Adrenal gland (tissue), 12 donors: ENCODE data around the gene SSBP3. TPM values are rescaled to one million over a fixed set of nuclear protein-coding genes. Genes with fewer than 3 reads are reported as not detected.

Experiments used
- DNase-seq, 7 donors: peaks; one replicate each; pipeline ENCODE4 v3.0.0-alpha.2; 2019 to 2020
- H3K27ac ChIP-seq, 5 donors: fragments of 200-600 bp; sonication (generic) in 4 of 5; 1 replicate in 3 of 5; 2 replicates in 2 of 5; pipeline versions ENCODE4 v1.5.1 to v1.8.0; 2016 to 2020; ENCODE audit warnings: mild to moderate bottlenecking in 1 of 5
- H3K27me3 ChIP-seq: fragments of 200-600 bp; 2 replicates; pipeline ENCODE4 v1.8.0; 2021
- H3K36me3 ChIP-seq, 2 donors: fragments of 200-600 bp; replicated peaks in 1 of 2; 1 replicate in 1 of 2; 2 replicates in 1 of 2; pipeline versions ENCODE4 v1.5.1 to v1.8.0; 2018 to 2022
- H3K4me1 ChIP-seq, 2 donors: fragments of 200-600 bp; replicated peaks in 1 of 2; 1 replicate in 1 of 2; 2 replicates in 1 of 2; pipeline versions ENCODE4 v1.5.1 to v1.8.0; 2018 to 2021
- H3K4me3 ChIP-seq, 4 donors: fragments of 200-600 bp; sonication (generic) in 3 of 4; one replicate each; pipeline ENCODE4 v1.5.1; 2016 to 2018
- H3K9me3 ChIP-seq, 3 donors: fragments of 200-600 bp; sonication (generic) in 1 of 3; replicated peaks in 1 of 3; 1 replicate in 2 of 3; 2 replicates in 1 of 3; pipeline versions ENCODE4 v1.5.1 to v1.8.0; 2016 to 2021
- POLR2A ChIP-seq, 2 donors: fragments of 450-650 bp; IDR thresholded peaks; one replicate each; pipeline ENCODE4 v1.6.1; 2017; ENCODE audit warnings: antibody characterized with exemption in 2 of 2, mild to moderate bottlenecking in 2 of 2, moderate library complexity in 1 of 2
- WGBS, 4 donors: extraction: QIAGEN DNeasy Blood & Tissue Kit in 2 of 4; methylation state at CpG; one replicate each; pipeline versions ENCODE4 v1.1.5 to v1.1.7; 2013 to 2017; 5-methylcytosine and 5-hydroxymethylcytosine counted together
- intact Hi-C, 2 donors: fragments of 100-400 bp; cut with DNase I; formaldehyde crosslinking; loops; one replicate each; pipeline versions ENCODE4 v1.14.1 to v1.15.0; 2022 to 2023
- polyA plus RNA-seq, 3 donors: library from polyadenylated mRNA; stranded (reverse); fragments of 200-250 nt in 2 of 3; fragments of 350-450 nt in 1 of 3; fragmentation: Illumina TruSeq in 1 of 3; extraction: RNeasy Lipid Tissue Mini Kit (QIAGEN cat#74804) in 1 of 3; gene quantifications; one replicate each; pipeline ENCODE4 v1.2.3, GENCODE V29; 2013 to 2014
- total RNA-seq, 9 donors: library from RNA; depleted of rRNA in 4 of 9; stranded (reverse); fragments of >200 nt in 4 of 9; fragments of 120-200 nt in 1 of 9; fragmentation: NEBNext Ultra II Directional in 1 of 9; extraction: Animal tissue kit (Norgen Biotek cat#: 25700) in 1 of 9; gene quantifications; one replicate each; pipeline versions ENCODE4 v1.1.0 to v1.2.4, GENCODE V29; 2013 to 2023
- TF ChIP-seq, protein P1 (sequence below), 6 experiments: fragments of 450-650 bp in 4 of 6; fragments of 200-600 bp in 2 of 6; sonication (generic) in 1 of 6; IDR thresholded peaks; 1 replicate in 5 of 6; 2 replicates in 1 of 6; pipeline versions ENCODE4 v1.5.1 to v1.8.0; 2016 to 2021; ENCODE audit warnings: antibody characterized with exemption in 6 of 6, mild to moderate bottlenecking in 2 of 6, moderate library complexity in 1 of 6
- donor health status: healthy with polysubstance abuse.
- donor health status: Bipolar disorder and iron deficiency.
- donor health status: DM: yes; HTN: yes; CAD: no.
- donor health status: DM: no; HTN: no; CAD: no.
- donor health status: DM: no; HTN: no; CAD: no.
- donor health status: DM: yes; HTN: yes; CAD: no.

Gene SSBP3
- total and polyA plus RNA-seq, 12 donors, result 15.3 to 150 (median 66.0) TPM

DNA sequence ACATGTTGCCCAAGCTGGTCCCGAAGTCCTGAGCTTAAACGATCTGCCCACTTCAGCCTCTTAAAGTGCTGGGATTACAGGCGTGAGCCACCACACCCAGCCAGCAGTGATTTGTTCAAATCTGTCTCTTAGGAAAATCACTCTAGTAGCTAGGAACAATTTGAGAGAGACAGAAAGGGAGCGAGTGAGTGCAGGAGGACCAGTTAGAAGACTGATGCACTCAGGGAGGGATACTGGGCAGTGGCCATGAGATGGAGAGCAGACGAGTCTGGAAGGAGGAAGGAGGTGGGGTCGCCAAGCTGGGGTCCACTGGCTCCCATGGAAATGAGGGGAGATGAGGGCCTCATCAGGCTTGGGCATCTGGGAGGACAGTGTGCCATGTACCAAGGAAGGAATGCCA lies 23.6 kb upstream of the SSBP3 start:
- no peak for DNase-seq
- H3K9me3 ChIP-seq, result no peaks in the 10 kb centered on the region
- TF ChIP-seq, protein P1, sequence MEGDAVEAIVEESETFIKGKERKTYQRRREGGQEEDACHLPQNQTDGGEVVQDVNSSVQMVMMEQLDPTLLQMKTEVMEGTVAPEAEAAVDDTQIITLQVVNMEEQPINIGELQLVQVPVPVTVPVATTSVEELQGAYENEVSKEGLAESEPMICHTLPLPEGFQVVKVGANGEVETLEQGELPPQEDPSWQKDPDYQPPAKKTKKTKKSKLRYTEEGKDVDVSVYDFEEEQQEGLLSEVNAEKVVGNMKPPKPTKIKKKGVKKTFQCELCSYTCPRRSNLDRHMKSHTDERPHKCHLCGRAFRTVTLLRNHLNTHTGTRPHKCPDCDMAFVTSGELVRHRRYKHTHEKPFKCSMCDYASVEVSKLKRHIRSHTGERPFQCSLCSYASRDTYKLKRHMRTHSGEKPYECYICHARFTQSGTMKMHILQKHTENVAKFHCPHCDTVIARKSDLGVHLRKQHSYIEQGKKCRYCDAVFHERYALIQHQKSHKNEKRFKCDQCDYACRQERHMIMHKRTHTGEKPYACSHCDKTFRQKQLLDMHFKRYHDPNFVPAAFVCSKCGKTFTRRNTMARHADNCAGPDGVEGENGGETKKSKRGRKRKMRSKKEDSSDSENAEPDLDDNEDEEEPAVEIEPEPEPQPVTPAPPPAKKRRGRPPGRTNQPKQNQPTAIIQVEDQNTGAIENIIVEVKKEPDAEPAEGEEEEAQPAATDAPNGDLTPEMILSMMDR (IDR thresholded peaks at IDR 0.05), result no peak
- TF ChIP-seq POLR2A (IDR thresholded peaks at IDR 0.05), result no peak
- no peak overlapping the region for H3K27ac ChIP-seq
- WGBS, 4 donors, result 86 to 92% (median 88%) methylated on average over 6 of the region's 6 CpGs
- no peaks in the 10 kb centered on the region for H3K4me1 ChIP-seq
- H3K27me3 ChIP-seq, result no peaks in the 10 kb centered on the region
- intact Hi-C loops, result no loop called here
- H3K4me3 ChIP-seq, result no peak overlapping the region
- no peaks in the 10 kb centered on the region for H3K36me3 ChIP-seq

DNA sequence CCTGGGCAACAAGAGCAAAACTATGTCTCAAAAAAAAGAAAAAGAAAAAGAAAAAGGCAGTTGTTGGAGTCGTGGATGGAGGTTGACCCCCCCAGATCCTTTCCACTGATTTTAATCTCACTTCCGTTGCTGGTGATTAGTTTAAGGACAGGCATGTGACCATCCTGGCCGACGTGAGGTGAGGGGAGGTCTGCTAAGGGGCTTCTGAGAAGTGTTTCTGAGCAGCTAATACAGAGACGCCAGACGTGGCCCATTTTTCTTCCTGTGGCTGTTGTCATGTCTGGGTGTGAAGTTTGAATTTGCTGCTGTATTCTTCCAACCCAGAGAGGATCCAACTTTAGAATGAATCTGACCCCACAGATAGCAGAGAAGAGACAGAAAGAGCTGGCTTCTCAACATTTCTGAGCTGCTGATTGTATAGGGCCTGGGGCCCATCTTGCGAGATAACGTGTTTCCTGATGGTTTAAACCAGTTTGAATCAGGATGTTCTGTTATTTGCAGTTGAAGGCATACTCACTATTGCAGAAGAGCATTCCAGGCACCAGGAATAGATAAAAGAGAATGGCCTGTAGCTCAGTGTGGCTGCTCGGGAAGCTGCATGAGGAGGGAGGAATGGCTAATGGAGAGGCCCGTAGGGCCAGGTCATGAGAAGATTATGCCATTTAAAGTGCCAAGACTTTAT lies 22.8 kb upstream of the SSBP3 start:
- TF ChIP-seq POLR2A (IDR thresholded peaks at IDR 0.05), result no peak
- TF ChIP-seq, protein P1 (IDR thresholded peaks at IDR 0.05), result no peak
- no peak for DNase-seq
- no peaks in the 10 kb centered on the region for H3K9me3 ChIP-seq
- no peaks in the 10 kb centered on the region for H3K36me3 ChIP-seq
- no peak overlapping the region for H3K27ac ChIP-seq
- no peaks in the 10 kb centered on the region for H3K27me3 ChIP-seq
- 65 to 72% (median 70%) methylated on average over 10 of the region's 10 CpGs for WGBS, 4 donors
- intact Hi-C loops, result no loop called here
- no peak overlapping the region for H3K4me3 ChIP-seq
- no peaks in the 10 kb centered on the region for H3K4me1 ChIP-seq

DNA sequence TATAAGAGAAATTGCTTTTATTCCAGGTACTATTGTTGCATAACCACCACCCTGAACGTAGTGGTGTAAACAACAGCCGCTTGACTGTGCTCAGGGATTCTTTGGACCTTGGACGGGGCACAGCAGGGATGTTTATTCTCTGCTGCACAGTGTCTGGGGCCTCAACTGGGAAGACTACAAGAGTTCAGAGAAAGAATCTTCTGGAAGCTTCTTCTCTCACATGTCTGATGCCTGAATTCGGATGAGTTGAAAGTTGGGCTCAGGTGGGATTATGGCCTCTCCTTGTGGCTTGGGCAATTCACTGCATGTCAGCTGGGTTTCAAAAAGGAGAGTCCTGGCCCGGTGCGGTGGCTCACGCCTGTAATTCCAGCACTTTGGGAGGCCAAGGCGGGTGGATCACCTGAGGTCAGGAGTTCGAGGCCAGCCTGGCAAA lies 19.0 kb upstream of the SSBP3 start:
- H3K27ac ChIP-seq, result no peak overlapping the region

DNA sequence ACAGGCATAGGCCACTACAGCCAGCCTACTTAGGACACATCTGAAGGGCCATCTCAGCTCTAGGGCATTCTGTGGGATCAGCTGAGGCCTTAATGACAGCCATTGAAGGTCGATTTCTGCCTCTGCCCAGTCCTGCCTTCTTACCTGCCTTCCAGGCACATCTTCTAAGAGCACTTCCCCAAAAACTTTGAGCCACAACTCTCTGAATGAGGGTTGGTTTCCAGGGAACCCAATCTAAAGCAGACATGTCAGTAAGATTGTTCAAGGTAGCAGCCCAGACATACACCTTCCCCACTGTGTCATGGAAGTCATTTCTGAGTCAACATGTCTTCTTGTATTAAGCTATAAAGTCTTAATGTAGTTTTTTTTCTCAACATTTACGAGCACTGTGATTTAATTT lies 18.2 kb upstream of the SSBP3 start:
- TF ChIP-seq, protein P1 (IDR thresholded peaks at IDR 0.05), result no peak
- no peak for TF ChIP-seq POLR2A (IDR thresholded peaks at IDR 0.05)
- no peak for DNase-seq
- Histone ChIP-seq H3K27ac (no peak overlapping the region), H3K4me3 (no peak overlapping the region), H3K27me3 (no peaks in the 10 kb centered on the region), H3K4me1 (no peaks in the 10 kb centered on the region), H3K9me3 (no peaks in the 10 kb centered on the region), H3K36me3 (no peaks in the 10 kb centered on the region)
- intact Hi-C loops, result no loop called here
- 80 to 96% (median 92%) methylated on average over 1 to 2 of the region's 2 CpGs for WGBS, 4 donors

More for the DNA sequence above, 19.0 kb upstream of the SSBP3 start:
- no peak for TF ChIP-seq POLR2A (IDR thresholded peaks at IDR 0.05)
- TF ChIP-seq, protein P1 (IDR thresholded peaks at IDR 0.05), result no peak
- Histone ChIP-seq H3K4me1 (no peaks in the 10 kb centered on the region), H3K4me3 (no peak overlapping the region), H3K27me3 (no peaks in the 10 kb centered on the region), H3K9me3 (no peaks in the 10 kb centered on the region), H3K36me3 (no peaks in the 10 kb centered on the region)
- WGBS, 4 donors, result 90 to 93% (median 92%) methylated on average over 6 to 9 of the region's 9 CpGs
- DNase-seq, result no peak
- intact Hi-C loops, result no loop called here
